Stimulated activated CD4-positive, alpha-beta T cell treated with anti-CD3 and anti-CD28 coated beads, Interleukin-4, amount 100 ng/mL, for 48 hours (primary cell): ENCODE results near the gene MACROD2.
"Not testable (repeated sequence)": the region's sequence is repeated elsewhere in the genome, so short reads cannot be mapped to it uniquely, and the experiment has no call there.

Experiments used
- DNase-seq, 2 donors: peaks; one replicate each; pipeline ENCODE4 v3.0.0-alpha.2; 2020; ENCODE audit warnings: low read depth in 2 of 2

Gene MACROD2

GRCh38 chr20:15806105-15806504 lies 1810.8 kb downstream of the MACROD2 start:
- DNase-seq, result no peak

GRCh38 chr20:15807271-15807670 lies 1812.0 kb downstream of the MACROD2 start:
- DNase-seq, result no peak

- DNase-seq, result not testable (repeated sequence)
Measured at GRCh38 chr20:15807771-15808170, 1812.5 kb downstream of the MACROD2 start.

- no peak for DNase-seq
Measured at GRCh38 chr20:15811951-15812350, 1816.6 kb downstream of the MACROD2 start.

GRCh38 chr20:15812696-15813095 lies 1817.4 kb downstream of the MACROD2 start:
- no peak for DNase-seq

- DNase-seq, result no peak
Measured at GRCh38 chr20:15814360-15814759, 1819.0 kb downstream of the MACROD2 start.

GRCh38 chr20:15814911-15815310 lies 1819.6 kb downstream of the MACROD2 start:
- DNase-seq, result no peak

GRCh38 chr20:15817351-15817750 lies 1822.0 kb downstream of the MACROD2 start:
- DNase-seq, result no peak

GRCh38 chr20:15818651-15819071 lies 1823.3 kb downstream of the MACROD2 start:
- no peak for DNase-seq

- no peak for DNase-seq
Measured at GRCh38 chr20:15823718-15824117, 1828.4 kb downstream of the MACROD2 start.

GRCh38 chr20:15827628-15828027 lies 1832.3 kb downstream of the MACROD2 start:
- no peak for DNase-seq

- DNase-seq, result no peak
Measured at GRCh38 chr20:15831201-15831600, 1835.9 kb downstream of the MACROD2 start.

- DNase-seq, result no peak
Measured at GRCh38 chr20:15832512-15832911, 1837.2 kb downstream of the MACROD2 start.

- no peak for DNase-seq
Measured at GRCh38 chr20:15834857-15835256, 1839.5 kb downstream of the MACROD2 start.

GRCh38 chr20:15835811-15836210 lies 1840.5 kb downstream of the MACROD2 start:
- DNase-seq, result no peak

GRCh38 chr20:15836634-15837033 lies 1841.3 kb downstream of the MACROD2 start:
- no peak for DNase-seq

- DNase-seq, result no peak
Measured at GRCh38 chr20:15837563-15837962, 1842.2 kb downstream of the MACROD2 start.

GRCh38 chr20:15838466-15838865 lies 1843.2 kb downstream of the MACROD2 start:
- DNase-seq, result no peak

GRCh38 chr20:15840636-15841301 lies 1845.5 kb downstream of the MACROD2 start:
- no peak for DNase-seq

- no peak for DNase-seq
Measured at GRCh38 chr20:15842872-15843271, 1847.6 kb downstream of the MACROD2 start.

- DNase-seq, result no peak
Measured at GRCh38 chr20:15843777-15844176, 1848.5 kb downstream of the MACROD2 start.

- DNase-seq, result no peak
Measured at GRCh38 chr20:15847196-15847784, 1852.0 kb downstream of the MACROD2 start.

GRCh38 chr20:15848126-15848525 lies 1852.8 kb downstream of the MACROD2 start:
- no peak for DNase-seq
